ENCODE results near the gene GJE1. TPM values are rescaled to one million over a fixed set of nuclear protein-coding genes. Genes with fewer than 3 reads are reported as not detected.

GJE1 gene
- polyA plus RNA-seq, 3 donors, result not detected

DNA sequence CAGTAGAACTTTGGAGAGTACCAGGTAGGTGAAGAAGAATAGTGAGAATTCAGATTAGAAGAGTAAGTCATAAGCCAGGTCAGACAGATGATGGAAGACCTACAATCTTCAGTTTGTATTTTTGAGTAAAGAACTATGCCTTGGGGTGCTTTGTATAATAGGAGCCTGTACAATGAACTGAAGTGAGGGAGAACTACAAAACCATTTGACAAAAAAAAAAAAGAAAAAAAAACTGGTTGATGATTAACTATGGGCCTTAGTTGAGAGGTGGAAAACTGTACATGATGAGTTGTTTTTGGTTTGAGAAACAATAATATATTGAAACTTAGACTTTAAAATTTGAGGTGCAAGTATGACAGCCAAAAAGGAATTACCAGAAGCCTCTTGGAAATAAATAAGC, 40.0 kb downstream of the GJE1 start:
- Histone ChIP-seq H3K79me2 (ENCODE audit: insufficient read depth, low read length) (no peaks in the 10 kb centered on the region), H3K36me3 (replicated peaks in 1 of 2; ENCODE audit: control insufficient read depth in 1 of 2, insufficient read depth in 2 of 2, low read length in 2 of 2) (peaks cover 85 to 93% of the 10 kb centered on the region in 2 donors)
- peak overlapping the region in 1 of 7 donors; percentile 6 for H3K27ac Mint-ChIP-seq

DNA sequence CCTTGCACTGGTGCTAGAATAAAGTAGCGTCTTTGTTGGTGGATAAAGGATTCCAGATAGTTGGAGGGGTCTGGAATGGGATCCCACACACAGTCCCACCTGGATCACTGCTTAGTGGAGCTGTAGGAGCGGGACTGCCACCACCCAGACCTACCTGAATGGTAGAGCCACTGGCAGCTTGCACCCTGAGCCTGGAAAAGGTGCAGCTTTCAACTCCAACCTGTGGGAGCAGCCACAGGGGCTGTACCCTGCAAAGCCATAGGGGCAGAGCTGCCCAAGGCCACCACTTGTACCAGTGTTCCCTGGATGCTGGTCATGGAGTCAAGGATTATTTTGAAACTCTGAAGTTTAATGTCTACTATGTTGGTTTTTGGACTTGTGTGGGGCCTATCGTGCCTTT, 41.3 kb downstream of the GJE1 start:
- WGBS (ENCODE audit: insufficient coverage), result 100% methylated on average over 1 of the region's 3 CpGs
- H3K4me1 ChIP-seq (ENCODE audit: control insufficient read depth in 1 of 2, insufficient read depth in 2 of 2, low read length in 2 of 2), result no peaks in the 10 kb centered on the region
- Mint-ChIP-seq H3K27me3 (ENCODE audit: low read depth in 3 of 3) (no peaks in the 10 kb centered on the region), H3K9me3 (peaks cover 0 to 12% (median 9%) of the 10 kb centered on the region in 7 donors), H3K27ac (no peak overlapping the region), H3K4me3 (no peak overlapping the region), H3K4me1 (no peaks in the 10 kb centered on the region), H3K36me3 (peaks cover 68 to 89% of the 10 kb centered on the region in 2 donors)
- no peak overlapping the region for H3K4me3 ChIP-seq (replicated peaks in 1 of 3; ENCODE audit: low read depth in 2 of 3, low read length in 3 of 3)
- TF ChIP-seq, protein P1, sequence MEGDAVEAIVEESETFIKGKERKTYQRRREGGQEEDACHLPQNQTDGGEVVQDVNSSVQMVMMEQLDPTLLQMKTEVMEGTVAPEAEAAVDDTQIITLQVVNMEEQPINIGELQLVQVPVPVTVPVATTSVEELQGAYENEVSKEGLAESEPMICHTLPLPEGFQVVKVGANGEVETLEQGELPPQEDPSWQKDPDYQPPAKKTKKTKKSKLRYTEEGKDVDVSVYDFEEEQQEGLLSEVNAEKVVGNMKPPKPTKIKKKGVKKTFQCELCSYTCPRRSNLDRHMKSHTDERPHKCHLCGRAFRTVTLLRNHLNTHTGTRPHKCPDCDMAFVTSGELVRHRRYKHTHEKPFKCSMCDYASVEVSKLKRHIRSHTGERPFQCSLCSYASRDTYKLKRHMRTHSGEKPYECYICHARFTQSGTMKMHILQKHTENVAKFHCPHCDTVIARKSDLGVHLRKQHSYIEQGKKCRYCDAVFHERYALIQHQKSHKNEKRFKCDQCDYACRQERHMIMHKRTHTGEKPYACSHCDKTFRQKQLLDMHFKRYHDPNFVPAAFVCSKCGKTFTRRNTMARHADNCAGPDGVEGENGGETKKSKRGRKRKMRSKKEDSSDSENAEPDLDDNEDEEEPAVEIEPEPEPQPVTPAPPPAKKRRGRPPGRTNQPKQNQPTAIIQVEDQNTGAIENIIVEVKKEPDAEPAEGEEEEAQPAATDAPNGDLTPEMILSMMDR (IDR thresholded peaks at IDR 0.05), result no peak
- no peaks in the 10 kb centered on the region for H3K79me2 ChIP-seq (ENCODE audit: insufficient read depth, low read length)
- peaks cover 0 to 14% of the 10 kb centered on the region in 2 donors for H3K9me3 ChIP-seq (replicated peaks in 1 of 2; ENCODE audit: control insufficient read depth in 1 of 2, insufficient read depth in 1 of 2, low read length in 2 of 2)
- H3K36me3 ChIP-seq (replicated peaks in 1 of 2; ENCODE audit: control insufficient read depth in 1 of 2, insufficient read depth in 2 of 2, low read length in 2 of 2), result peaks cover 83 to 90% of the 10 kb centered on the region in 2 donors
- intact Hi-C loops (cut with micrococcal nuclease), result no loop called here
- no peaks in the 10 kb centered on the region for H4K20me1 ChIP-seq (ENCODE audit: insufficient read depth, low read length)
- no peak overlapping the region for H3K4me2 ChIP-seq (replicated peaks; ENCODE audit: extremely low read depth, low read length, poor library complexity, severe bottlenecking)
- no peak overlapping the region for H3K9ac ChIP-seq (ENCODE audit: insufficient read depth, low read length, poor library complexity, severe bottlenecking)
- H3K27me3 ChIP-seq (ENCODE audit: control insufficient read depth in 2 of 2, insufficient read depth in 2 of 2, low read length in 2 of 2), result no peaks in the 10 kb centered on the region
- no peak overlapping the region for H3K27ac ChIP-seq (ENCODE audit: low read depth in 1 of 2, low read length in 2 of 2)
- DNase-seq, result no peak
- H2AFZ ChIP-seq (ENCODE audit: insufficient read depth, low read depth, low read length, poor library complexity, severe bottlenecking), result no peak overlapping the region

More for the DNA sequence above, 40.0 kb downstream of the GJE1 start:
- no peaks in the 10 kb centered on the region for H3K4me1 ChIP-seq (ENCODE audit: control insufficient read depth in 1 of 2, insufficient read depth in 2 of 2, low read length in 2 of 2)
- Mint-ChIP-seq H3K9me3 (peaks cover 0 to 6% (median 4%) of the 10 kb centered on the region in 7 donors), H3K4me1 (no peaks in the 10 kb centered on the region), H3K36me3 (peaks cover 66 to 92% of the 10 kb centered on the region in 2 donors), H3K27me3 (ENCODE audit: low read depth in 3 of 3) (no peaks in the 10 kb centered on the region), H3K4me3 (no peak overlapping the region)
- no peaks in the 10 kb centered on the region for H4K20me1 ChIP-seq (ENCODE audit: insufficient read depth, low read length)
- peaks cover 0 to 9% of the 10 kb centered on the region in 2 donors for H3K9me3 ChIP-seq (replicated peaks in 1 of 2; ENCODE audit: control insufficient read depth in 1 of 2, insufficient read depth in 1 of 2, low read length in 2 of 2)
- no peak for DNase-seq
- H3K4me3 ChIP-seq (replicated peaks in 1 of 3; ENCODE audit: low read depth in 2 of 3, low read length in 3 of 3), result no peak overlapping the region
- no peaks in the 10 kb centered on the region for H3K27me3 ChIP-seq (ENCODE audit: control insufficient read depth in 2 of 2, insufficient read depth in 2 of 2, low read length in 2 of 2)
- intact Hi-C loops (cut with micrococcal nuclease), result no loop called here
- no peak overlapping the region for H3K27ac ChIP-seq (ENCODE audit: low read depth in 1 of 2, low read length in 2 of 2)
- TF ChIP-seq, protein P1 (IDR thresholded peaks at IDR 0.05), result no peak
- H3K4me2 ChIP-seq (replicated peaks; ENCODE audit: extremely low read depth, low read length, poor library complexity, severe bottlenecking), result no peak overlapping the region
- H2AFZ ChIP-seq (ENCODE audit: insufficient read depth, low read depth, low read length, poor library complexity, severe bottlenecking), result no peak overlapping the region
- H3K9ac ChIP-seq (ENCODE audit: insufficient read depth, low read length, poor library complexity, severe bottlenecking), result no peak overlapping the region
